ENCODE measurements around the gene DENND6A.

DENND6A gene

GRCh38 chr3:57709559-57709958 is 16.7 kb upstream of the DENND6A start:
- TF ChIP-seq TEAD4 (IDR thresholded peaks at IDR 0.05), result no peak
- no peak for TF ChIP-seq REST (IDR thresholded peaks at IDR 0.05; ENCODE audit: low read depth)
- TF ChIP-seq TCF12 (IDR thresholded peaks at IDR 0.05; ENCODE audit: low read depth), result no peak
- TF ChIP-seq CREB1 (IDR thresholded peaks at IDR 0.05; ENCODE audit: low read depth), result no peak
- TF ChIP-seq NFIC (IDR thresholded peaks at IDR 0.05), result no peak
- no peak for TF ChIP-seq EGR1 (IDR thresholded peaks at IDR 0.05)
- no peak for TF ChIP-seq FOXM1 (IDR thresholded peaks at IDR 0.05; ENCODE audit: borderline replicate concordance, low read depth)
- TF ChIP-seq EP300 (IDR thresholded peaks at IDR 0.05; ENCODE audit: borderline replicate concordance), result no peak
- TF ChIP-seq MAX (IDR thresholded peaks at IDR 0.05), result no peak

GRCh38 chr3:57709031-57709430 is 16.2 kb upstream of the DENND6A start:
- TF ChIP-seq YY1 (IDR thresholded peaks at IDR 0.05; ENCODE audit: low read depth), result no peak
- no peak for TF ChIP-seq ZBTB7A (IDR thresholded peaks at IDR 0.05; ENCODE audit: low read depth)
- no peak for TF ChIP-seq CREB1 (IDR thresholded peaks at IDR 0.05; ENCODE audit: low read depth)
- TF ChIP-seq NFIC (IDR thresholded peaks at IDR 0.05), result no peak
- TF ChIP-seq FOXM1 (IDR thresholded peaks at IDR 0.05; ENCODE audit: borderline replicate concordance, low read depth), result no peak

GRCh38 chr3:57706462-57706861 is 13.6 kb upstream of the DENND6A start:
- no peak for TF ChIP-seq EP300 (IDR thresholded peaks at IDR 0.05; ENCODE audit: borderline replicate concordance)
- no peak for TF ChIP-seq FOXM1 (IDR thresholded peaks at IDR 0.05; ENCODE audit: borderline replicate concordance, low read depth)
- no peak for TF ChIP-seq TAF1 (IDR thresholded peaks at IDR 0.05; ENCODE audit: low read depth)
- TF ChIP-seq EGR1 (IDR thresholded peaks at IDR 0.05), result no peak
- TF ChIP-seq TCF12 (IDR thresholded peaks at IDR 0.05; ENCODE audit: low read depth), result no peak
- no peak for TF ChIP-seq TEAD4 (IDR thresholded peaks at IDR 0.05)
- no peak for TF ChIP-seq MAX (IDR thresholded peaks at IDR 0.05)
- no peak for TF ChIP-seq CREB1 (IDR thresholded peaks at IDR 0.05; ENCODE audit: low read depth)
- TF ChIP-seq NFIC (IDR thresholded peaks at IDR 0.05), result no peak
- no peak for TF ChIP-seq ZBTB7A (IDR thresholded peaks at IDR 0.05; ENCODE audit: low read depth)
- TF ChIP-seq USF1 (IDR thresholded peaks at IDR 0.05), result no peak
- TF ChIP-seq CEBPB (IDR thresholded peaks at IDR 0.05), result no peak
- no peak for TF ChIP-seq REST (IDR thresholded peaks at IDR 0.05; ENCODE audit: low read depth)
- TF ChIP-seq YY1 (IDR thresholded peaks at IDR 0.05; ENCODE audit: low read depth), result no peak

- TF ChIP-seq YY1 (IDR thresholded peaks at IDR 0.05; ENCODE audit: low read depth) (no peak), FOXM1 (IDR thresholded peaks at IDR 0.05; ENCODE audit: borderline replicate concordance, low read depth) (no peak), ZBTB7A (IDR thresholded peaks at IDR 0.05; ENCODE audit: low read depth) (no peak), NFIC (IDR thresholded peaks at IDR 0.05) (no peak), REST (IDR thresholded peaks at IDR 0.05; ENCODE audit: low read depth) (no peak), USF1 (IDR thresholded peaks at IDR 0.05) (no peak)
These were observed 8.9 kb upstream of the DENND6A start for GRCh38 chr3:57701781-57702180.

- no peak for TF ChIP-seq CREB1 (IDR thresholded peaks at IDR 0.05; ENCODE audit: low read depth)
- no peak for TF ChIP-seq ZBTB7A (IDR thresholded peaks at IDR 0.05; ENCODE audit: low read depth)
- TF ChIP-seq TCF12 (IDR thresholded peaks at IDR 0.05; ENCODE audit: low read depth), result no peak
- TF ChIP-seq YY1 (IDR thresholded peaks at IDR 0.05; ENCODE audit: low read depth), result no peak
- TF ChIP-seq RAD21 (IDR thresholded peaks at IDR 0.05; ENCODE audit: low read depth), result no peak
- TF ChIP-seq REST (IDR thresholded peaks at IDR 0.05; ENCODE audit: low read depth), result no peak
- no peak for TF ChIP-seq NFIC (IDR thresholded peaks at IDR 0.05)
- no peak for TF ChIP-seq CEBPB (IDR thresholded peaks at IDR 0.05)
- TF ChIP-seq EGR1 (IDR thresholded peaks at IDR 0.05), result no peak
- TF ChIP-seq EP300 (IDR thresholded peaks at IDR 0.05; ENCODE audit: borderline replicate concordance), result no peak
- no peak for TF ChIP-seq USF1 (IDR thresholded peaks at IDR 0.05)
- no peak for TF ChIP-seq TEAD4 (IDR thresholded peaks at IDR 0.05)
- TF ChIP-seq MAX (IDR thresholded peaks at IDR 0.05), result no peak
These were observed 7.9 kb upstream of the DENND6A start for GRCh38 chr3:57700737-57701136.

Data from Ishikawa (cell line).